ENCODE measurements around the gene PLEKHA8. TPM values are rescaled to one million over a fixed set of nuclear protein-coding genes. Genes with fewer than 3 reads are reported as not detected.

PLEKHA8 gene
- total RNA-seq, 1 experiment from 2014 or later = 23.0 TPM

- H3K36me3 ChIP-seq (ENCODE audit: low read depth) = 0 out of 2 replicates have a peak, but pooled peaks cover 6% of the 10 kb centered on the region
- POLR2A ChIA-PET (ENCODE audit: unreplicated experiment) = no interaction called here
Measured at GRCh38 chr7:30012757-30013156, 15.5 kb upstream of the PLEKHA8 start.

GRCh38 chr7:30018451-30018850, 9.8 kb upstream of the PLEKHA8 start:
- intact Hi-C loops (cut with micrococcal nuclease; ENCODE audit: unreplicated experiment) = no loop called here
- no peak for DNase-seq
- TF ChIP-seq EZH2 (IDR thresholded peaks at IDR 0.05; ENCODE audit: low read depth) (no peak), CTCF (conservative IDR thresholded peaks at IDR 0.05) (no peak)
- Histone ChIP-seq H3K9me3 (ENCODE audit: insufficient read depth, low read depth) (no peaks in the 10 kb centered on the region), H3K27ac (no peak overlapping the region), H4K20me1 (ENCODE audit: insufficient read depth) (no peaks in the 10 kb centered on the region), H3K4me3 (no peak overlapping the region), H3K4me1 (replicated peaks; ENCODE audit: insufficient read depth) (peaks cover 17% of the 10 kb centered on the region; the same call in 1 of the 2 replicates), H3K9me2 (ENCODE audit: insufficient read depth) (no peaks in the 10 kb centered on the region), H3F3A (ENCODE audit: insufficient read depth, low read depth) (no peaks in the 10 kb centered on the region; the same call in 1 of the 2 replicates), H3K79me2 (ENCODE audit: low read depth) (peaks cover 14% of the 10 kb centered on the region), H2AFZ (no peak overlapping the region), H3K4me2 (no peak overlapping the region), H3K36me3 (ENCODE audit: low read depth) (peaks cover 32% of the 10 kb centered on the region; the same call in 1 of the 2 replicates), H3K27me3 (ENCODE audit: insufficient read depth, low read depth) (no peaks in the 10 kb centered on the region)
- ChIA-PET POLR2A (ENCODE audit: unreplicated experiment) (no interaction called here), CTCF (no interaction called here)
- BruUV-seq (replicated peaks) = no TSS peak

More at GRCh38 chr7:30012757-30013156, 15.5 kb upstream of the PLEKHA8 start:
- Histone ChIP-seq H3K27me3 (ENCODE audit: insufficient read depth, low read depth) (no peaks in the 10 kb centered on the region), H4K20me1 (ENCODE audit: insufficient read depth) (no peaks in the 10 kb centered on the region), H3F3A (ENCODE audit: insufficient read depth, low read depth) (peaks cover 11% of the 10 kb centered on the region), H3K4me3 (no peak overlapping the region), H3K4me1 (replicated peaks; ENCODE audit: insufficient read depth) (peaks cover 6% of the 10 kb centered on the region), H3K9me3 (ENCODE audit: insufficient read depth, low read depth) (no peaks in the 10 kb centered on the region), H3K9me2 (ENCODE audit: insufficient read depth) (no peaks in the 10 kb centered on the region), H3K79me2 (ENCODE audit: low read depth) (no peaks in the 10 kb centered on the region), H2AFZ (no peak overlapping the region), H3K27ac (no peak overlapping the region), H3K4me2 (peak overlapping the region; percentile 6; the same call in 1 of the 2 replicates)
- BruUV-seq (replicated peaks) = no TSS peak
- no peak; the same call in 1 of the 2 replicates for TF ChIP-seq CTCF (conservative IDR thresholded peaks at IDR 0.05)
- TF ChIP-seq EZH2 (IDR thresholded peaks at IDR 0.05; ENCODE audit: low read depth) = no peak
- CTCF ChIA-PET = interaction anchor here (0.7 kb wide), 1 partner anchor 62 kb away, joined by 4 read pairs; no protein-coding TSS in a partner anchor
- intact Hi-C loops (cut with micrococcal nuclease; ENCODE audit: unreplicated experiment) = loop anchor here (2.0 kb wide), 1 partner anchor 50 kb away; no protein-coding TSS in a partner anchor
- DNase-seq = peak in 1 of 2 experiments; percentile 81

- peaks cover 24% of the 10 kb centered on the region for H3K79me2 ChIP-seq (ENCODE audit: low read depth)
- H3K4me3 ChIP-seq = no peak overlapping the region
- peak overlapping the region; percentile 11 for H3K27ac ChIP-seq
- no peak for TF ChIP-seq EZH2 (IDR thresholded peaks at IDR 0.05; ENCODE audit: low read depth)
- TF ChIP-seq CTCF (conservative IDR thresholded peaks at IDR 0.05) = no peak
- H3K9me2 ChIP-seq (ENCODE audit: insufficient read depth) = no peaks in the 10 kb centered on the region
- H3F3A ChIP-seq (ENCODE audit: insufficient read depth, low read depth) = no peaks in the 10 kb centered on the region; the same call in 1 of the 2 replicates
- ChIA-PET CTCF (no interaction called here), POLR2A (ENCODE audit: unreplicated experiment) (no interaction called here)
- H2AFZ ChIP-seq = no peak overlapping the region
- DNase-seq = no peak
- BruUV-seq (replicated peaks) = no TSS peak
- peaks cover 29% of the 10 kb centered on the region; the same call in 1 of the 2 replicates for H3K36me3 ChIP-seq (ENCODE audit: low read depth)
- H3K4me2 ChIP-seq = no peak overlapping the region
- peaks cover 23% of the 10 kb centered on the region; the same call in 1 of the 2 replicates for H3K4me1 ChIP-seq (replicated peaks; ENCODE audit: insufficient read depth)
- intact Hi-C loops (cut with micrococcal nuclease; ENCODE audit: unreplicated experiment) = no loop called here
- H3K27me3 ChIP-seq (ENCODE audit: insufficient read depth, low read depth) = no peaks in the 10 kb centered on the region
- no peaks in the 10 kb centered on the region for H4K20me1 ChIP-seq (ENCODE audit: insufficient read depth)
- H3K9me3 ChIP-seq (ENCODE audit: insufficient read depth, low read depth) = no peaks in the 10 kb centered on the region
Measured at GRCh38 chr7:30019387-30019786, 8.8 kb upstream of the PLEKHA8 start.

Data from PC-9 (cell line).